ENCODE measurements around the gene STKLD1. TPM values are rescaled to one million over a fixed set of nuclear protein-coding genes. Genes with fewer than 3 reads are reported as not detected.
A peak's percentile ranks its signal among the peaks of the same experiment; 100 is the strongest.

STKLD1 gene
- total RNA-seq, 2 donors from 2014 or later: not detected

DNA sequence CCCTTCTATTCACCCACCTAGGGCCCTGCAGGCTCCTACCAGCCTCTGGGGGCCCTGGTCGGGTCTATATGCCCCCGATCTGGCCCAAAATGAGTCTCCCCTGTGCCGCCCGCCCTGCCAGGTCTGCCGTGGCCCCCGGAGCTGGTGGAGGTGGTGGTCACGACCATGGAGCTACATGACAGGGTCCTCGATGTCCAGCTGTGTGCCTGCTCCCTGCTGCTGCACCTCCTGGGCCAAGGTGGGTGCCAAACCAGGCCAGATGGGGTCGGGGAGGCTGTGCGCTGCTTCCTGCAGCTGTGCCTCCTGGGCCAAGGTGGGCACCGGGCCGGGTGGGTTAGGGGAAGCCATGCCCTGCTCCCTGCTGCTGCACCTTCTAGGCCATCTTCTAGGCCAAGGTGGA is 24.1 kb downstream of the STKLD1 start:
- peaks cover 0 to 9% of the 10 kb centered on the region in 2 donors for H3K27me3 ChIP-seq
- WGBS, 2 donors: 73% methylated on average over 12 of the region's 12 CpGs; no CpG with 5 or more reads in 1 of the 2 donors
- no peak for DNase-seq
- H3K36me3 ChIP-seq (replicated peaks in 1 of 2; ENCODE audit: insufficient read depth in 1 of 2, low read depth in 2 of 2): no peaks in the 10 kb centered on the region
- H3K4me3 ChIP-seq: no peak overlapping the region
- no peak for ATAC-seq
- TF ChIP-seq, protein P1, sequence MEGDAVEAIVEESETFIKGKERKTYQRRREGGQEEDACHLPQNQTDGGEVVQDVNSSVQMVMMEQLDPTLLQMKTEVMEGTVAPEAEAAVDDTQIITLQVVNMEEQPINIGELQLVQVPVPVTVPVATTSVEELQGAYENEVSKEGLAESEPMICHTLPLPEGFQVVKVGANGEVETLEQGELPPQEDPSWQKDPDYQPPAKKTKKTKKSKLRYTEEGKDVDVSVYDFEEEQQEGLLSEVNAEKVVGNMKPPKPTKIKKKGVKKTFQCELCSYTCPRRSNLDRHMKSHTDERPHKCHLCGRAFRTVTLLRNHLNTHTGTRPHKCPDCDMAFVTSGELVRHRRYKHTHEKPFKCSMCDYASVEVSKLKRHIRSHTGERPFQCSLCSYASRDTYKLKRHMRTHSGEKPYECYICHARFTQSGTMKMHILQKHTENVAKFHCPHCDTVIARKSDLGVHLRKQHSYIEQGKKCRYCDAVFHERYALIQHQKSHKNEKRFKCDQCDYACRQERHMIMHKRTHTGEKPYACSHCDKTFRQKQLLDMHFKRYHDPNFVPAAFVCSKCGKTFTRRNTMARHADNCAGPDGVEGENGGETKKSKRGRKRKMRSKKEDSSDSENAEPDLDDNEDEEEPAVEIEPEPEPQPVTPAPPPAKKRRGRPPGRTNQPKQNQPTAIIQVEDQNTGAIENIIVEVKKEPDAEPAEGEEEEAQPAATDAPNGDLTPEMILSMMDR (IDR thresholded peaks at IDR 0.05): no peak
- no peak for TF ChIP-seq POLR2A (IDR thresholded peaks at IDR 0.05)
- no peaks in the 10 kb centered on the region for H3K4me1 ChIP-seq
- H3K9me3 ChIP-seq: no peaks in the 10 kb centered on the region
- no peak overlapping the region for H3K27ac ChIP-seq
- intact Hi-C loops (cut with DNase I): no loop called here

DNA sequence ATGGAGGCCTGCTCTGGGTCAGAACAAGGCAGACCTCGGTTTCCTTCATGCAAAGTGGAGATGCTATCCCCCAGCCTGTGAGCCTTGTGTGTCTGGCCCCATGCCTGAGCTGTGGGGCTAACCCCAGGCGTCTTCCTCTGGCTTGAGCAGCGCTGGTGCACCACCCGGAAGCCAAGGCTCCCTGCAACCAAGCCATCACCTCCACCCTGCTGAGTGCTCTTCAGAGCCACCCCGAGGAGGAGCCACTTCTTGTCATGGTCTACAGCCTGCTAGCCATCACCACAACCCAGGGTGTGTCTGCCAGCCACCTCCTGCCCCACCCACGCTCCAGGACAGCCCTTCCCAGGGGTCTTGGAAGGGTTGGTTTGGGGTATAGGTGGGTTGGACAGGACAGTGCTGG is 25.4 kb downstream of the STKLD1 start:
- intact Hi-C loops (cut with DNase I): no loop called here
- DNase-seq (no peak), ATAC-seq (no peak)
- no peaks in the 10 kb centered on the region for H3K9me3 ChIP-seq
- WGBS, 2 donors: 69 to 87% methylated on average over 5 to 6 of the region's 6 CpGs
- TF ChIP-seq POLR2A (IDR thresholded peaks at IDR 0.05): no peak
- TF ChIP-seq, protein P1 (IDR thresholded peaks at IDR 0.05): no peak
- H3K27me3 ChIP-seq: peaks cover 0 to 5% of the 10 kb centered on the region in 2 donors
- no peaks in the 10 kb centered on the region for H3K4me1 ChIP-seq
- H3K27ac ChIP-seq: no peak overlapping the region
- H3K4me3 ChIP-seq: no peak overlapping the region
- H3K36me3 ChIP-seq (replicated peaks in 1 of 2; ENCODE audit: insufficient read depth in 1 of 2, low read depth in 2 of 2): no peaks in the 10 kb centered on the region

DNA sequence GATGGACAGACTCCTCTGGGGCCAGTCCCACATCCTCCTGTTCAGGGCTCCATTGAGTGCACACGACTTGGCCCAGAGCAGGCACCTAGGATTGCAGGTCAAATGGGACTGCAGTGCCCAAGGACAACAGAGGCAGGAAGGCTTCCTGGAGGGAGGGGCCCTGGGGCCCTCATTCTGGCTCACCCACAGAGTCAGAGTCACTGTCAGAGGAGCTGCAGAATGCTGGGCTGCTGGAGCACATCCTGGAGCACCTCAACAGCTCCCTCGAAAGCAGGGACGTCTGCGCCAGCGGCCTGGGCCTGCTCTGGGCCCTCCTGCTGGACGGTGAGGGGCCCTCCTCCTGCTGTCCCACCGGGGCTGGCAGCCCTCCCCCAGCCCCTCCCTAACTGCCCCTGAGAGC is 26.5 kb downstream of the STKLD1 start:
- Histone ChIP-seq H3K27me3 (no peaks in the 10 kb centered on the region), H3K9me3 (no peaks in the 10 kb centered on the region), H3K36me3 (replicated peaks in 1 of 2; ENCODE audit: insufficient read depth in 1 of 2, low read depth in 2 of 2) (peaks cover 0 to 2% of the 10 kb centered on the region in 2 donors), H3K27ac (no peak overlapping the region), H3K4me3 (no peak overlapping the region), H3K4me1 (no peaks in the 10 kb centered on the region)
- TF ChIP-seq, protein P1 (IDR thresholded peaks at IDR 0.05): no peak
- no peak for TF ChIP-seq POLR2A (IDR thresholded peaks at IDR 0.05)
- intact Hi-C loops (cut with DNase I): no loop called here
- DNase-seq (no peak), ATAC-seq (no peak)
- WGBS, 2 donors: 86% methylated on average over 7 of the region's 7 CpGs; no CpG with 5 or more reads in 1 of the 2 donors

DNA sequence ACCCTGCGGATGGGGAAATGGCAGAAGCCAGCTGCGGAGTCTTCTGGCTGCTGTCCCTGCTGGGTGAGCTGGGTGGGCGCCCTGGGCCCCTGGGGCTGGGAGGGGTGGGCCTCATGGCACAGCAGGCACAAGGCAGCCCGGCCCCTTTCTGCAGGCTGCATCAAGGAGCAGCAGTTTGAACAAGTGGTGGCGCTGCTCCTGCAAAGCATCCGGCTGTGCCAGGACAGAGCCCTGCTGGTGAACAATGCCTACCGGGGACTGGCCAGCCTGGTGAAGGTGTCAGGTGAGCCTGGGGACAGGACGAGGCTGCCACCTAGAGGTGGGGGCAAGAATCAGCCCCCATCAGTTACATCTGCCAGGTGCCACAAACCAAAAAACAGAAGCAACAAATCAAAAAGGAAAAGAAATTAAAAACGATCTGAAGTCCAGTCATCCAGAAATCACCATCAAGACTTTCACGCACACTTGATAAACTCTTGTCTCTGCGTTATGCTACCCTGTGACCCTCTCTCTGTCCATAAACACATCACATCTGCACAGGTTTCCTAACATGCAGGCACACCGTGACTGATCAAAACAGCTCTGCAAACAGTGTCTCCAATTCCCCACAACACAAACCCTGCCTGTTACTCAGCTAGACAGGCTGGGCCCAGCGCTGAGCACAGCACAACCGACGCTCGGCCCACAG is 27.7 kb downstream of the STKLD1 start:
- no peaks in the 10 kb centered on the region for H3K27me3 ChIP-seq
- no peaks in the 10 kb centered on the region for H3K4me1 ChIP-seq
- DNase-seq (peak; percentile 60 to 69 (median 65)), ATAC-seq (peak; percentile 62)
- no peak for TF ChIP-seq POLR2A (IDR thresholded peaks at IDR 0.05)
- TF ChIP-seq, protein P1 (IDR thresholded peaks at IDR 0.05): peak; percentile 36 to 77 (median 65)
- H3K4me3 ChIP-seq: no peak overlapping the region
- intact Hi-C loops (cut with DNase I): no loop called here
- peaks cover 0 to 3% of the 10 kb centered on the region in 2 donors for H3K36me3 ChIP-seq (replicated peaks in 1 of 2; ENCODE audit: insufficient read depth in 1 of 2, low read depth in 2 of 2)
- H3K9me3 ChIP-seq: no peaks in the 10 kb centered on the region
- 63 to 64% methylated on average over 14 of the region's 16 CpGs for WGBS, 2 donors
- H3K27ac ChIP-seq: no peak overlapping the region

All from body of pancreas (tissue), 4 donors.